Activated CD8-positive, alpha-beta memory T cell treated with anti-CD3 and anti-CD28 coated beads for 1 hour (primary cell): Measurements from ENCODE around the gene SLIRP.
"Not testable (repeated sequence)": the region's sequence is repeated elsewhere in the genome, so short reads cannot be mapped to it uniquely, and the experiment has no call there.

Experiments used
- DNase-seq, 2 donors: peaks; one replicate each; pipeline ENCODE4 v3.0.0-alpha.2; 2020; ENCODE audit warnings: low read depth in 1 of 2; ENCODE audit errors: extremely low read depth in 1 of 2

The SLIRP gene

DNA sequence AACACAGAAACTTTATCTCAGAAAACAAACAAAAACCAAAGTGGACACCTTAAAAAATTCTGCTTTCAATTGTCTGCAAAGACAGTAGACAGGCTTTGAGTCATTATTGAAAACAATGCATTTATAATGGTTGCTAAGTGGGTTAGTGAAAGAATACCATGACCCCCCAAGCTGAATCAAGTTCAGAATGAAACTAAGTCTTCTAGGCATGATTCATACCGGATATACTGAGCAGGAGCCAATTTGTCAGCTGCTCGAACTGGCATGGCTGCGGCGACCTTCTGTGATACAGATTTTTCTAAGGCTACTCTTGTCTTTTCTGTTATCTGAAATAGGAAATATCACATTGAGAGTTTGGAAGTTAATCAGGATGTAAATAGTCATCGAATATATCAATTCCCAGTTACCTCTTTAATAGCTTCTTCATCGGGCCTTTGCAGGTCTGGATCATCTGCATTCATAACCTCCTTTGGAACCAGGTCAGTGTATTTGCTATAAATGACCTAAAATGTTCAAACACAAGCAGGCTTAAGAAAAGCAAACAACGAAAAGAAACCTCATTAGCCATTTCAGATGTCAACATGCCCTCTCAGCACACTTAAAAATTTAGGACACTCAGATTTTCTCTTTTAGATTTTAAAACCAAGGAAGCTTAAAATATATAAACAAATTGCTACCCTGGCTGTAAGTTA, 30.8 kb downstream of the SLIRP start:
- DNase-seq: no peak

GRCh38 chr14:77741438-77741837, 33.5 kb downstream of the SLIRP start:
- no peak for DNase-seq

GRCh38 chr14:77746064-77746702, 38.3 kb downstream of the SLIRP start:
- no peak for DNase-seq

GRCh38 chr14:77747425-77747824, 39.5 kb downstream of the SLIRP start:
- not testable (repeated sequence) for DNase-seq

GRCh38 chr14:77752266-77752665, 44.4 kb downstream of the SLIRP start:
- DNase-seq: no peak

DNA sequence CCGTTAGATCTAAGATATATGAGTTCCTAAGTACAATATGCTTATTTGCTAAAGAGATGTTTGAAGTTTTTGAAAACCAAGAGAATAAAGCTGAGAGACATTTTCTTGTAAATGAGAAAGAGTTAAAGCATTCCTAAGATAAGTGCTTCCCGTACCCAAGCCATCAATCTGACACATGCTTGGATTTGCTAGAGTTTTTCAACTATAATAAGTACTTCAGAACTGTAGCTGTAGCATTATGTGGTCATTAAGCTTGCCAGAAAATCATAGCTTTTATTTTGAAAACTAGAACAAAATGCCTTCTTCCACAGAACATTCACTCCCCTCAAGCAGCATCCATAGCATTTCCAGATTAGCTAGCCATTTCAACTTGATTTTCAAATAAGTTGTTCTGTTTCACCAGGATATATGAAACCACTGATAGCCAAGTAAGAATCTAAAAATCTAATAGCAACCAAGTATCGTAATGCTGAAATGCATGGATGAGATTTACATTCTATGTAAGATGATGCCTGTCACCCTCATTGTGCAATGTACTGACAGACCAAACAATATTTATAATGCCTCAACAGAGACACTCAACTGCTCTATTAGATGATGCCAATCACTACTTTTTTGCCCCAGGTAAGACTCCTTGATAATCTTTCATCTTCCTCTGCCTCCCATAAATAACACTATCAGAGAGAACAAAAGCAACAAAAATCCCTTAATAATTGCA, 45.1 kb downstream of the SLIRP start:
- DNase-seq: no peak

- DNase-seq: peak; percentile 80 to 81
Observed at GRCh38 chr14:77760381-77761204, 52.7 kb downstream of the SLIRP start, which contains the start of gene SNW1. Gene SNW1, minus strand, starts transcription at chr14:77761156. Its CDS starts 29 bp downstream, at chr14:77761127.

DNA sequence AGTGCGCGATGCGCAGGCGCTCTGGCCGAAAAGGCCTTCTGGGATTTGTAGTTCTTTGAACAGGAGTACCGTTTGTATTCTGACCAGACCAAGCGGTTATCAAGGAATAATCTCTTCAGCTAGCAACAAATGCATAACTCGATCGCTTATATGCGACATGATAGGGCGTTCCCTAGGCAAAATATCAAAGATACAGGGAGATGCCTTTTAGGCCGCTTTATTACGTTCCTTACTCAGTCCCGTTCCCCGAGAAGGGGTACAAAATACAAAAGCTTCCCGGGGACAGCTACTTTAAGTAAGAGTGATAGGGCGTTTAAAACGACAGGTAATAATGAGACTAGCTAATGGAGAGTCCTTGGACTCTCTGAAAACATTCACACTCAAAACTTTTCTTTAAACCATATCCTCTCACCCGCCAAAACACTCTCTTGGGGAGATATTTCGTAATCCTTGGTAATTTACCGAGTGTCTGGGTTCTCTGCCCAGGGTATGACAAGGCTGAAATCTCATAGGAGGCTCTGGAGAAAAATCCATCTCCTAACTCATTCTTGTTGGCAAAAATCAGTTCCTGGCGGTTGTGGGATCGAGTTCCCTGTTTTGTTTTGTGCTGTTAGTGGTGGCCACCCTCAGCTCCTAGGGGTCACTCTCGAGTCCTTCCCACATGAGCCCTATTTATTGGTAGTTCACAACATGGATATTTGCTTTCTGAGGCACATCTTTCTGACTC, 53.5 kb downstream of the SLIRP start:
- DNase-seq: no peak

DNA sequence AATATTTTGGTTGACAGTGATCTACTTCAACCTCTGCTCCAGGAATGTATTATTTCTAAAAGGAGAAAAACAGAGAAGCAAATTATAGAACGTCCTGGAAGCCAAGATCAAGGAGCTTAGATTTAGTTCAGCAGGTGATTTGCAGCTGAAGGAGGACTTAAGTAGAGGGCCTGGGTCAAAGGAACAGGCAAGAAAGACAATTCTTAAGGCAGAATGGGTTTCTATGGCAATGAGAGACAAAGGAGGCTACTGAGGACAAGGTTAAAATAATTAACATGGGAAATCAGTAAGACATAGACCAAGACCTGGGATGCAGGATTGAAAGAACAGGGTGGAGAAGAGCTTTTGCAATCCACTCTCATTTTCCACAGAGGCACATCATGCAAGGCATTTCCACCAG, 55.4 kb downstream of the SLIRP start:
- DNase-seq: no peak

GRCh38 chr14:77763978-77764377, 56.1 kb downstream of the SLIRP start:
- DNase-seq: no peak
